Ramos (cell line): Measurements from ENCODE around the gene SKOR1.

Experiments used
- in situ Hi-C: fragments of 300-500 bp; cut with MboI; formaldehyde crosslinking; loops from one replicate; pipeline ENCODE4 v1.14.3; 2022; ENCODE audit warnings: low sequenced_read_pairs; ENCODE audit not compliant: unreplicated experiment

The SKOR1 gene

GRCh38 chr15:67828278-67828968 lies 3.1 kb downstream of the SKOR1 start:
- in situ Hi-C loops = no loop called here

GRCh38 chr15:67828969-67829646 lies 3.8 kb downstream of the SKOR1 start:
- in situ Hi-C loops = no loop called here

GRCh38 chr15:67829647-67830504 lies 4.6 kb downstream of the SKOR1 start:
- in situ Hi-C loops = loop anchor here (10.0 kb wide), 1 partner anchor 885 kb away; no protein-coding TSS in a partner anchor

GRCh38 chr15:67831363-67831762 lies 6.1 kb downstream of the SKOR1 start:
- in situ Hi-C loops = loop anchor here (10.0 kb wide), 1 partner anchor 887 kb away; no protein-coding TSS in a partner anchor

GRCh38 chr15:67832031-67832551 lies 6.8 kb downstream of the SKOR1 start:
- in situ Hi-C loops = loop anchor here (10.0 kb wide), 1 partner anchor 887 kb away; no protein-coding TSS in a partner anchor

- in situ Hi-C loops = loop anchor here (10.0 kb wide), 1 partner anchor 888 kb away; no protein-coding TSS in a partner anchor
Observed at GRCh38 chr15:67832897-67833709, 7.8 kb downstream of the SKOR1 start.

- in situ Hi-C loops = loop anchor here (10.0 kb wide), 1 partner anchor 889 kb away; no protein-coding TSS in a partner anchor
Observed at GRCh38 chr15:67833710-67834511, 8.6 kb downstream of the SKOR1 start.

GRCh38 chr15:67834581-67835296 lies 9.4 kb downstream of the SKOR1 start:
- in situ Hi-C loops = loop anchor here (5.0 to 10.0 kb wide), 3 partner anchors 52 to 890 kb away; no protein-coding TSS in a partner anchor

- in situ Hi-C loops = loop anchor here (5.0 to 10.0 kb wide), 3 partner anchors 53 to 891 kb away; no protein-coding TSS in a partner anchor
Observed at GRCh38 chr15:67835297-67836133, 10.2 kb downstream of the SKOR1 start.

- in situ Hi-C loops = loop anchor here (5.0 to 10.0 kb wide), 3 partner anchors 54 to 891 kb away; no protein-coding TSS in a partner anchor
Observed at GRCh38 chr15:67836134-67836455, 10.8 kb downstream of the SKOR1 start.

- in situ Hi-C loops = loop anchor here (5.0 to 10.0 kb wide), 3 partner anchors 54 to 892 kb away; no protein-coding TSS in a partner anchor
Observed at GRCh38 chr15:67836477-67836876, 11.2 kb downstream of the SKOR1 start.

- in situ Hi-C loops = loop anchor here (5.0 to 10.0 kb wide), 3 partner anchors 55 to 892 kb away; no protein-coding TSS in a partner anchor
Observed at GRCh38 chr15:67836955-67837354, 11.6 kb downstream of the SKOR1 start.

- in situ Hi-C loops = loop anchor here (5.0 to 10.0 kb wide), 3 partner anchors 57 to 894 kb away; no protein-coding TSS in a partner anchor
Observed at GRCh38 chr15:67838789-67839332, 13.6 kb downstream of the SKOR1 start.

GRCh38 chr15:67839499-67839928 lies 14.2 kb downstream of the SKOR1 start:
- in situ Hi-C loops = loop anchor here (5.0 to 10.0 kb wide), 3 partner anchors 57 to 895 kb away; no protein-coding TSS in a partner anchor

- in situ Hi-C loops = loop anchor here (5.0 to 10.0 kb wide), 3 partner anchors 58 to 895 kb away; no protein-coding TSS in a partner anchor
Observed at GRCh38 chr15:67839929-67840748, 14.8 kb downstream of the SKOR1 start, which contains the start of gene RNU6-1. Gene RNU6-1 (minus strand): TSS chr15:67840045.
